ENCODE results near the gene LEUTX.

LEUTX gene

DNA sequence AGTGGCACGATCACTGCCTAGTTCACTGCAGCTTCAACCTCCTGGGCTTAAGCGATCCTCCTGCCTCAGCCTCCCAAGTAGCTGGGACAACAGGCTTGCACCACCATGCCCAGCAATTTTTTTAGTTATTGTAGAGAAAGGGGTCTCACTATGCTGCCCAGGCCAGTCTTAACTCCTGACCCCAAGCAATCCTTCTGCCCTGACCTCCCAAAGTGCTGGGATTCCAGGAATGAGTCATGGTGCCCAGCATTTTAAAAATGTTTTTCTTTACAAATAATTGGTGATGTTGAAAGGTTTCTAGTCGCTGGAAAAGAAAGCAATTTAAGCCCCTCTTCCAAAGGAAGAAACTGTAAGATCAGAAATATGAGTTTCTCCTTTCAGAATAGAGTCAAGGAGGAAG is 35.9 kb downstream of the LEUTX start:
- H3K36me3 ChIP-seq = peaks cover 0 to 5% (median 0%) of the 10 kb centered on the region in 11 experiments; a peak in 5 of 22 replicates
- H3K4me1 ChIP-seq = peaks cover 0 to 12% (median 3%) of the 10 kb centered on the region in 10 experiments; a peak in 2 of 20 replicates
- no peak overlapping the region for H3K9ac ChIP-seq
- H3K4me2 ChIP-seq = no peak overlapping the region
- no peak overlapping the region for H3K27ac ChIP-seq
- TF ChIP-seq Cebpa-rat (IDR thresholded peaks at IDR 0.05) = no peak
- H3K4me3 ChIP-seq = no peak overlapping the region
- no peaks in the 10 kb centered on the region for H3K27me3 ChIP-seq
- peaks cover 0 to 3% (median under 1%) of the 10 kb centered on the region in 11 experiments; a peak in 5 of 22 replicates for H3K9me3 ChIP-seq (replicated peaks in 1 of 11)
- peaks cover 0 to 3% (median 0%) of the 10 kb centered on the region in 11 experiments; a peak in 2 of 22 replicates for H4K20me1 ChIP-seq

- Histone ChIP-seq H4K20me1 (peaks cover 0 to 3% (median 0%) of the 10 kb centered on the region in 11 experiments; a peak in 2 of 22 replicates), H3K36me3 (peaks cover 0 to 9% (median 0%) of the 10 kb centered on the region in 11 experiments; a peak in 5 of 22 replicates), H3K4me1 (peaks cover 0 to 13% (median 3%) of the 10 kb centered on the region in 10 experiments; a peak in 2 of 20 replicates), H3K9me3 (replicated peaks in 1 of 11) (no peaks in the 10 kb centered on the region), H3K9ac (no peak overlapping the region), H3K27me3 (no peaks in the 10 kb centered on the region), H3K27ac (no peak overlapping the region), H3K4me3 (no peak overlapping the region), H3K4me2 (no peak overlapping the region)
- no peak for TF ChIP-seq Cebpa-rat (IDR thresholded peaks at IDR 0.05)
Observed at GRCh38 chr19:39816287-39817048, 37.8 kb downstream of the LEUTX start.

DNA sequence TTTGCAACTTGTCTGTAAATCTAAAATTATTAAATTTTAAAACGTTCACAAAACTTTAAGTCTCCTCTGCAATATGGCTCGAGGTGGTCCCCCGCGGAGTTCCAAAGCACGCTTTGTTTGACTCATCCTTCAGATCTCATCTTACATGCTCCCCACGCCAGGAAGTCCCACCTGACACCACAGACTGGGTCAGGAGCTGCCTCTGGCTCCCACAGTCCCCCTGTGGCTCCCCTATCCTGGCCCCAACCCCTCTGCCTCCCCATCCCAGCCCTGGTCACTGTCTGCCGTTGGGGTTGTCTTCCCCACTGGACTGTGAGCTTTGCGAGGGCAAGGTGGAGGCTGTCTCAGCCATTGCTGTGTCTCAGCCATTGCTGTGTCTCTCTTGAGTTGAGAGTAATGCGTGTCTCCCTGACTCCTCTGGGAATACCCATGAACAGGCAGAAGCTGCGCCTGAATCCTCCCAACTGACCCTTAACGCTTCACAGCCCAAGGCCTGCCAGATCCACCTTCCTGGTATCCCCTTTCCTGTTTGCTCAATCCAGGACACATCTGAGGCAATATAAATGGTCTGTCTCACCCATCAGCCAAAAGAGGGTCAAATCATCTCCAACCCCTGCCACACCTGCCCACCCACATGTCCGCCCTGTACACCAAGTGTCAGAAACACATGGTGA is 39.4 kb downstream of the LEUTX start:
- no peak overlapping the region for H3K9ac ChIP-seq
- peaks cover 0 to 13% (median 5%) of the 10 kb centered on the region in 10 experiments; a peak in 4 of 20 replicates for H3K4me1 ChIP-seq
- no peak overlapping the region for H3K27ac ChIP-seq
- H3K9me3 ChIP-seq (replicated peaks in 1 of 11) = no peaks in the 10 kb centered on the region
- H3K4me2 ChIP-seq = no peak overlapping the region
- no peak overlapping the region for H3K4me3 ChIP-seq
- no peaks in the 10 kb centered on the region for H3K27me3 ChIP-seq
- peaks cover 0 to 9% (median 0%) of the 10 kb centered on the region in 11 experiments; a peak in 5 of 22 replicates for H3K36me3 ChIP-seq
- TF ChIP-seq Cebpa-rat (IDR thresholded peaks at IDR 0.05) = no peak
- H4K20me1 ChIP-seq = peaks cover 0 to 7% (median 0%) of the 10 kb centered on the region in 11 experiments; a peak in 4 of 22 replicates

DNA sequence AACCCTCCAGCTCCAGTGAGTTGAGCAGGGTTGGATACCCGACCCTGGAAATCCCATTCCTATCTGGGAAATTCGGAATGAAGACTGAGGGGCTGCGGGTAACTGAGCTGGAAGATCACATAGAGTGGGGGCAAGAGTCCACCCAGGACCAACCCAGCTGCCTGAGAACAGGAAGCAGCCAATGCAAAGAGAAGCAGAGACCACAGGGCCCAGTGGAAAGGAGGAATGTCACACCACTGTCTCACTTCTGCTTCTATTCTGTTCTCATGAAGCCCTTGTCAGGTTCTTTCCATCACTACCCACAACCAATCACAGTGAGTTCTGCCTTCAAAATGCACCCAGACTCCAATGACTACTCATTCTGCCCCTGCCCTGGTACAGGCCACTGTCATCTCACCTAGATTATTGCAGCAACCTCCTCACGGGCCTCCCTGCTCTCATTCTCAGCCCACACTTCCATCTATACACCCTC is 40.0 kb downstream of the LEUTX start:
- TF ChIP-seq Cebpa-rat (IDR thresholded peaks at IDR 0.05) = no peak
- Histone ChIP-seq H3K9me3 (replicated peaks in 1 of 11) (no peaks in the 10 kb centered on the region), H3K9ac (no peak overlapping the region), H3K4me1 (peaks cover 2 to 17% (median 8%) of the 10 kb centered on the region in 10 experiments; a peak in 14 of 20 replicates), H4K20me1 (peaks cover 0 to 7% (median 0%) of the 10 kb centered on the region in 11 experiments; a peak in 5 of 22 replicates), H3K27ac (no peak overlapping the region), H3K36me3 (peaks cover 0 to 9% (median 0%) of the 10 kb centered on the region in 11 experiments; a peak in 5 of 22 replicates), H3K27me3 (no peaks in the 10 kb centered on the region), H3K4me3 (no peak overlapping the region), H3K4me2 (0 out of 22 replicates have a peak overlapping the region, but pooled peaks of 1 of the 11 experiments have one; percentile 16)

DNA sequence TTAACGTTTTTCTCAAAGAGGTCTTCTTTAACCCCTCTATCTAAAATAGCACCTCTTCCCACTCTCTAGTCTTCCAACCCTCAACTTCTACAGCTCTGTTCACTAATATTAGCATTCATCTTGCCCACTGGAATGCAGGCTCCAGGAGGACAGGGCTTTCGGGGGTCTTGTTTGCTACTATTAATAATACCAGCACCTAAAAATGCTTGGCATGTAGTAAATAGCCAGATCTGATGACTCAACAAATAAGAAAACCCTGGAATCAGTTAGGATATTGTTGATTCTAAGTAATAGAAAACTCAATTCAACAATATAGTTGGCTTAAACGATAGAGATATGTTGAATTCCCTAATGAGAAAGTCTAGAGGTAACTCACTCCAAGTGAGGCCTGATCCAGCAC is 41.1 kb downstream of the LEUTX start:
- peaks cover 0 to 7% (median 0%) of the 10 kb centered on the region in 11 experiments; a peak in 5 of 22 replicates for H4K20me1 ChIP-seq
- peaks cover 0 to 9% (median 0%) of the 10 kb centered on the region in 11 experiments; a peak in 5 of 22 replicates for H3K36me3 ChIP-seq
- no peak overlapping the region for H3K4me3 ChIP-seq
- no peak for TF ChIP-seq Cebpa-rat (IDR thresholded peaks at IDR 0.05)
- H3K9me3 ChIP-seq (replicated peaks in 1 of 11) = no peaks in the 10 kb centered on the region
- H3K9ac ChIP-seq = no peak overlapping the region
- peaks cover 4 to 19% (median 10%) of the 10 kb centered on the region in 10 experiments; a peak in 15 of 20 replicates for H3K4me1 ChIP-seq
- no peaks in the 10 kb centered on the region for H3K27me3 ChIP-seq
- H3K4me2 ChIP-seq = no peak overlapping the region
- H3K27ac ChIP-seq = no peak overlapping the region

DNA sequence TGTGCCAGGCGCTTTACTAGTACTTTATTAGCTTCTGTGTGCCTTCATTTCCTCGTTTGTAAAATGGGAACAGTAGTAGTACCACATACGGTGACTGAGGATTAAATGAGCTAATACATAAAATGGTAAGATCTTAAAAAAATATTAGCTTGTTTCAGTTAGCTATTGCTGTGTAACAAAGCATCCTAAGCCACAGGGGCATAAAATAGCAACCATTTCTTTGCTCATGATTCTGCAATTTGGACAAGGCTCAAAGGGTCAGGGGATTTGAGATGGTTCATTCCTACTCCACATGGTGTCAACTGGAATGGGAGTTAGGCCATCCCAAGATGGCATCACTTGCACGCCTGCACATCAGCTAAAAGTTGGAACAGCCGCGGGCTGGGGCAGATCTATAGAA is 42.0 kb downstream of the LEUTX start:
- H3K4me2 ChIP-seq = no peak overlapping the region
- no peaks in the 10 kb centered on the region for H3K9me3 ChIP-seq (replicated peaks in 1 of 11)
- H3K4me1 ChIP-seq = peaks cover 4 to 22% (median 12%) of the 10 kb centered on the region in 10 experiments; a peak in 15 of 20 replicates
- peaks cover 6 to 17% (median 8%) of the 10 kb centered on the region in 11 experiments; a peak in 18 of 22 replicates for H3K36me3 ChIP-seq
- no peak overlapping the region for H3K27ac ChIP-seq
- H3K9ac ChIP-seq = no peak overlapping the region
- H3K27me3 ChIP-seq = no peaks in the 10 kb centered on the region
- no peak overlapping the region for H3K4me3 ChIP-seq
- peaks cover 0 to 12% (median 0%) of the 10 kb centered on the region in 11 experiments; a peak in 5 of 22 replicates for H4K20me1 ChIP-seq
- no peak for TF ChIP-seq Cebpa-rat (IDR thresholded peaks at IDR 0.05)

GRCh38 chr19:39823686-39824085 is 45.0 kb downstream of the LEUTX start:
- peak overlapping the region; percentile 53 to 78 (median 75); a peak in 20 of 22 replicates for H3K9ac ChIP-seq
- H4K20me1 ChIP-seq = peaks cover 0 to 28% (median 13%) of the 10 kb centered on the region in 11 experiments; a peak in 15 of 22 replicates
- H3K27ac ChIP-seq = peak overlapping the region in 2 of 11 experiments; percentile 30 to 55; a peak in 4 of 22 replicates

More at GRCh38 chr19:39823686-39824085, 45.0 kb downstream of the LEUTX start:
- H3K36me3 ChIP-seq = peaks cover 24 to 42% (median 34%) of the 10 kb centered on the region in 11 experiments; a peak in 21 of 22 replicates
- no peak for TF ChIP-seq Cebpa-rat (IDR thresholded peaks at IDR 0.05)
- H3K9me3 ChIP-seq (replicated peaks in 1 of 11) = no peaks in the 10 kb centered on the region
- no peaks in the 10 kb centered on the region for H3K27me3 ChIP-seq
- peak overlapping the region; percentile 62 to 86 (median 73) for H3K4me2 ChIP-seq
- H3K4me1 ChIP-seq = peaks cover 6 to 26% (median 14%) of the 10 kb centered on the region in 10 experiments; a peak in 18 of 20 replicates
- peak overlapping the region; percentile 63 to 79 (median 68) for H3K4me3 ChIP-seq
